SKM-1 treated with dmso at 0.1 percent for 144 hours (cell line): ENCODE results near the gene SESN2.
"Not testable (repeated sequence)": the region's sequence is repeated elsewhere in the genome, so short reads cannot be mapped to it uniquely, and the experiment has no call there.

Experiments used
- DNase-seq: peaks from one replicate; lab custom pipeline; 2025; ENCODE audit not compliant: unreplicated experiment; lab: John Stamatoyannopoulos, UW

The SESN2 gene

DNA sequence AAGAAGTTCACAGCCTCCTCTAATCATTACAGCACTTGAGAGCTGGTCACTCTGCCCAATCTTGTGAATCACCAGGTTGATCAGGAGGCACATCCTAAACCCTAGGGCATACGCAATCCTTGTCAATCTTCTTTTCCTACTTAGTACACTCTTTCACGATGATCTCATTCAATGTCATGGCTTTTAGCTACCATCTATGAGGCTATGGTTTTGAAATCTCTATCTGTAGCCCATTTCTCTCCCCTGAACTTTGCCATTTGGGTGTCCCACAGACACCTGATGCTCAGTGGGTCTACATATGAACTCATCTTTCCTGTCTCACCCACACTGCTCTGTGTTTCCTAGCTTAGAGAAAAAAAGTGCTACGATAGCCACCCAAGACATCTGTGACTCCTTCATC, 67.7 kb downstream of the SESN2 start:
- no peak for DNase-seq

DNA sequence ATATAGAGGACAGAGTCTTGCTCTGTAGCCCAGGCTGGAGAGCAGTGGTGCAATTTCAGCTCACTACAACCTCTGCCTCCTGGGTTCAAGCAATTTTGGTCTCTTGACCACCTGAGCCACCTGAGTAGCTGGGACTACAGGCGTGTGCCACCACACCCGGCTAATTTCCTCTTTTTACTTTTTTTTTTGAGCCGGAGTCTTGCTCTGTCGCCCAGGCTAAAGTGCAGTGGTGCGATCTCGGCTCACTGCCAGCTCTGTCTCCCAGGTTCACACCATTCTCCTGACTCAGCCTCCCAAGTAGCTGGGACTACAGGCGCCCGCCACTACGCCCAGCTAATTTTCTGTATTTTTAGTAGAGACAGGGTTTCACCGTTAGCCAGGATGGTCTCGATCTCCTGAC, 68.1 kb downstream of the SESN2 start:
- not testable (repeated sequence) for DNase-seq

DNA sequence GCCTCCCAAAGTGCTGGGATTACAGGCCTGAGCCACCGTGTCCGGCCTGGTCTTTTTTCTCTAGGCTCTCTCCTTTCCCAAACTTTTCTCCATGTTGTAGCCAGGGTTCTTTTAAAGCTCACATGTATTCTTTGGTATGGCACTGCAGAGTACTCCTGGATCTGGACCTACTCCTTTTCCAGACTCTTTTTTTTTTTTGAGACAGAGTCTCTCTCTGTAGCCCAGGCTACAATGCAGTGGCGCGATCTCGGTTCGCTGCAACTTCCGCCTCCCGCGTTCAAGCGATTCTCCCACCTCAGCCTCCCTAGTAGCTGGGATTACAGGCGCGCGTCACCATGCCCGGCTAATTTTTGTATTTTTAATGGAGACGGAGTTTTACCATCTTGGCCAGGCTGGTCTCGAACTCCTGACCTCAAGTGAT, 68.9 kb downstream of the SESN2 start:
- DNase-seq = no peak

DNA sequence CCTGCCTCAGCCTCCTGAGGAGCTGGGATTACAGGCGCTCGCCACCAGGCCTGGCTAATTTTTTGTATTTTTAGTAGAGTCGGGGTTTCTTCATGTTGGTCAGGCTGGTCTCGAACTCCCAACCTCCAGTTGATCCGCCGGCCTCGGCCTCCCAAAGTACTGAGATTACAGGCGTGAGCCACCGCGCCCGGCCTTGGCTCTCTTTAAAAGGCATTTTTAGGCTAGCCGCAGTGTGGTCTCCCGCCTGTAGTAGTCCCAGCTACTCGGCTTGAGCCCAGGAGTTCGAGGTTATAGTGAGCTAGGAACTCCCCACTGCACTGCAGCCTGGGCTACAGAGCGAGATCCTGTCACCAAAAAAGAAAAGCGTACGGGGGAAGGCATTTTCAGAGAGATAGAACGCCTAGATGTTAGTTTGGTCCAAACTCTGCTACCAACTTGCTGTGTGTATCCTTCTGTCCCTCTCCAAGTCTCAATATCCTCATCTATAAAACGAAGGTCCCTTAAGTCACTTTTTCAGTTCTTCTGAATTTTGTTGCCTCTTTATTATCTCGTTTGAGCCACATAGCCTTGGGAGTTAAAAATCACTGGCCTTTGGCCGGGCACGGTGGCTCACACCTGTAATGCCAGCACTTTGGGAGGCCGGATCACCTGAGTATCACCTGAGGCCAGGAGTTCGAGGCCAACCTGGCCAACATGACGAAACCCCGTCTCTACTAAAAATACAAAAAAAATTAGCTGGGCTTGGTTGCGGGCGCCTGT, 70.3 kb downstream of the SESN2 start:
- peak; percentile 23 for DNase-seq
